ENCODE measurements around the gene DHPS.

GRCh38 chr19:12696366-12697335, 15.0 kb upstream of the DHPS start, which contains the start of gene FBXW9:
- no peak for TF ChIP-seq CTCF (IDR thresholded peaks at IDR 0.05; ENCODE audit: low read depth, low read length, poor library complexity, severe bottlenecking)
- no peak for TF ChIP-seq EZH2phosphoT487 (IDR thresholded peaks at IDR 0.05; ENCODE audit: borderline replicate concordance, low read length)

All from DOHH2 (cell line).